ENCODE data around the gene OMP.
"Not testable (repeated sequence)": the region's sequence is repeated elsewhere in the genome, so short reads cannot be mapped to it uniquely, and the experiment has no call there.

Gene OMP

GRCh38 chr11:77095551-77096490 is 6.8 kb upstream of the OMP start:
- Histone ChIP-seq H3K36me3 (ENCODE audit: insufficient read depth, low read length) (peaks cover 8% of the 10 kb centered on the region; the same call in 1 of the 2 replicates), H3K9ac (ENCODE audit: low read depth, low read length, poor library complexity, severe bottlenecking) (no peak overlapping the region), H3K79me2 (ENCODE audit: insufficient read depth, low read length) (no peaks in the 10 kb centered on the region), H2AFZ (ENCODE audit: low read length) (no peak overlapping the region), H3F3A (ENCODE audit: low read depth) (no peaks in the 10 kb centered on the region), H3K4me2 (ENCODE audit: low read depth, low read length, poor library complexity, severe bottlenecking) (no peak overlapping the region), H3K9me2 (replicated peaks; ENCODE audit: low read depth, low read length) (no peaks in the 10 kb centered on the region), H4K20me1 (ENCODE audit: insufficient read depth, low read length, poor library complexity, severe bottlenecking) (no peaks in the 10 kb centered on the region), H3K4me1 (ENCODE audit: insufficient read depth, low read length, poor library complexity, severe bottlenecking) (peaks cover 2% of the 10 kb centered on the region), H3K4me3 (ENCODE audit: low read length, poor library complexity, severe bottlenecking) (no peak overlapping the region), H3K9me3 (ENCODE audit: insufficient read depth, low read depth, low read length) (no peaks in the 10 kb centered on the region), H3K27me3 (ENCODE audit: insufficient read depth, low read length, poor library complexity, severe bottlenecking) (no peaks in the 10 kb centered on the region)
- TF ChIP-seq CTCF (conservative IDR thresholded peaks at IDR 0.05; ENCODE audit: low read length) (no peak), EZH2phosphoT487 (IDR thresholded peaks at IDR 0.05; ENCODE audit: borderline replicate concordance) (no peak)

GRCh38 chr11:77096591-77097019 is 6.0 kb upstream of the OMP start:
- Histone ChIP-seq H3F3A (ENCODE audit: low read depth) (no peaks in the 10 kb centered on the region), H3K9ac (ENCODE audit: low read depth, low read length, poor library complexity, severe bottlenecking) (no peak overlapping the region), H4K20me1 (ENCODE audit: insufficient read depth, low read length, poor library complexity, severe bottlenecking) (no peaks in the 10 kb centered on the region), H3K36me3 (ENCODE audit: insufficient read depth, low read length) (peaks cover 8% of the 10 kb centered on the region; the same call in 1 of the 2 replicates), H3K27me3 (ENCODE audit: insufficient read depth, low read length, poor library complexity, severe bottlenecking) (no peaks in the 10 kb centered on the region), H3K9me3 (ENCODE audit: insufficient read depth, low read depth, low read length) (no peaks in the 10 kb centered on the region), H3K9me2 (replicated peaks; ENCODE audit: low read depth, low read length) (no peaks in the 10 kb centered on the region), H3K4me2 (ENCODE audit: low read depth, low read length, poor library complexity, severe bottlenecking) (no peak overlapping the region), H3K79me2 (ENCODE audit: insufficient read depth, low read length) (no peaks in the 10 kb centered on the region), H3K4me3 (ENCODE audit: low read length, poor library complexity, severe bottlenecking) (no peak overlapping the region), H3K4me1 (ENCODE audit: insufficient read depth, low read length, poor library complexity, severe bottlenecking) (no peaks in the 10 kb centered on the region), H2AFZ (ENCODE audit: low read length) (no peak overlapping the region)
- TF ChIP-seq EZH2phosphoT487 (IDR thresholded peaks at IDR 0.05; ENCODE audit: borderline replicate concordance) (no peak), CTCF (conservative IDR thresholded peaks at IDR 0.05; ENCODE audit: low read length) (no peak)

GRCh38 chr11:77097180-77097579 is 5.5 kb upstream of the OMP start:
- H3K4me3 ChIP-seq (ENCODE audit: low read length, poor library complexity, severe bottlenecking); H2AFZ ChIP-seq (ENCODE audit: low read length); H3K79me2 ChIP-seq (ENCODE audit: insufficient read depth, low read length); H3K9ac ChIP-seq (ENCODE audit: low read depth, low read length, poor library complexity, severe bottlenecking); H3K36me3 ChIP-seq (ENCODE audit: insufficient read depth, low read length); H3F3A ChIP-seq (ENCODE audit: low read depth); H3K4me2 ChIP-seq (ENCODE audit: low read depth, low read length, poor library complexity, severe bottlenecking); H4K20me1 ChIP-seq (ENCODE audit: insufficient read depth, low read length, poor library complexity, severe bottlenecking); H3K9me3 ChIP-seq (ENCODE audit: insufficient read depth, low read depth, low read length); H3K9me2 ChIP-seq (replicated peaks; ENCODE audit: low read depth, low read length); H3K27me3 ChIP-seq (ENCODE audit: insufficient read depth, low read length, poor library complexity, severe bottlenecking); H3K4me1 ChIP-seq (ENCODE audit: insufficient read depth, low read length, poor library complexity, severe bottlenecking): not testable (repeated sequence)
